Measurements from ENCODE around the gene WDR13. TPM values are rescaled to one million over a fixed set of nuclear protein-coding genes. Genes with fewer than 3 reads are reported as not detected.
A peak's percentile ranks its signal among the peaks of the same experiment; 100 is the strongest.

The WDR13 gene
- polyA plus RNA-seq, 1 of the 3 experiments (the other 2 are of a cell fraction): 101 TPM

GRCh38 chrX:48558271-48558670, 39.0 kb upstream of the WDR13 start:
- H3K4me2 ChIP-seq: no peak overlapping the region
- peaks cover 8% of the 10 kb centered on the region for H3F3A ChIP-seq (replicated peaks; ENCODE audit: insufficient read depth)
- H2AFZ ChIP-seq (ENCODE audit: low read depth): no peak overlapping the region
- WGBS (ENCODE audit: low lambda C conversion rate): 36% methylated on average over 4 of the region's 4 CpGs
- H3K27me3 ChIP-seq (ENCODE audit: insufficient read depth): no peaks in the 10 kb centered on the region; the same call in 1 of the 2 replicates
- TF ChIP-seq, protein P1, sequence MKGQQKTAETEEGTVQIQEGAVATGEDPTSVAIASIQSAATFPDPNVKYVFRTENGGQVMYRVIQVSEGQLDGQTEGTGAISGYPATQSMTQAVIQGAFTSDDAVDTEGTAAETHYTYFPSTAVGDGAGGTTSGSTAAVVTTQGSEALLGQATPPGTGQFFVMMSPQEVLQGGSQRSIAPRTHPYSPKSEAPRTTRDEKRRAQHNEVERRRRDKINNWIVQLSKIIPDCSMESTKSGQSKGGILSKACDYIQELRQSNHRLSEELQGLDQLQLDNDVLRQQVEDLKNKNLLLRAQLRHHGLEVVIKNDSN (IDR thresholded peaks at IDR 0.05; ENCODE audit: borderline replicate concordance, low read depth): no peak
- TF ChIP-seq CTCF (IDR thresholded peaks at IDR 0.05): no peak
- TF ChIP-seq PBX3 (IDR thresholded peaks at IDR 0.05): no peak
- no peak for TF ChIP-seq TEAD4 (IDR thresholded peaks at IDR 0.05; ENCODE audit: borderline replicate concordance, insufficient read depth)
- no peak for TF ChIP-seq TCF12 (IDR thresholded peaks at IDR 0.05)
- TF ChIP-seq JUND (IDR thresholded peaks at IDR 0.05): peak; percentile 21; the same call in 1 of the 2 replicates
- no peak for TF ChIP-seq SMC3 (IDR thresholded peaks at IDR 0.05; ENCODE audit: low read depth, low read length)
- no peak for TF ChIP-seq CHD2 (IDR thresholded peaks at IDR 0.05; ENCODE audit: low read length, partially characterized antibody)
- TF ChIP-seq, protein P2, sequence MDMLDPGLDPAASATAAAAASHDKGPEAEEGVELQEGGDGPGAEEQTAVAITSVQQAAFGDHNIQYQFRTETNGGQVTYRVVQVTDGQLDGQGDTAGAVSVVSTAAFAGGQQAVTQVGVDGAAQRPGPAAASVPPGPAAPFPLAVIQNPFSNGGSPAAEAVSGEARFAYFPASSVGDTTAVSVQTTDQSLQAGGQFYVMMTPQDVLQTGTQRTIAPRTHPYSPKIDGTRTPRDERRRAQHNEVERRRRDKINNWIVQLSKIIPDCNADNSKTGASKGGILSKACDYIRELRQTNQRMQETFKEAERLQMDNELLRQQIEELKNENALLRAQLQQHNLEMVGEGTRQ (IDR thresholded peaks at IDR 0.05; ENCODE audit: borderline replicate concordance, low read depth, low read length): no peak
- TF ChIP-seq RAD21 (IDR thresholded peaks at IDR 0.05; ENCODE audit: low read length): no peak
- peak; percentile 53; the same call in 1 of the 2 replicates for TF ChIP-seq FOSL2 (IDR thresholded peaks at IDR 0.05; ENCODE audit: borderline replicate concordance, low read depth)
- TF ChIP-seq POLR2AphosphoS5 (IDR thresholded peaks at IDR 0.05; ENCODE audit: low read depth, low read length): no peak
- TF ChIP-seq FOXM1 (IDR thresholded peaks at IDR 0.05; ENCODE audit: low read depth): no peak
- no peaks in the 10 kb centered on the region for H3K9me3 ChIP-seq
- no peak overlapping the region; a peak in 1 of 4 replicates for H3K27ac ChIP-seq (ENCODE audit: low read depth in 2 of 2, low read length in 1 of 2)
- no peak for DNase-seq
- no peaks in the 10 kb centered on the region for H3K9me2 ChIP-seq
- H4K20me1 ChIP-seq (ENCODE audit: insufficient read depth): no peaks in the 10 kb centered on the region
- no peaks in the 10 kb centered on the region for H3K4me1 ChIP-seq (ENCODE audit: control insufficient read depth in 1 of 2, insufficient read depth in 2 of 2, low read depth in 1 of 2, low read length in 1 of 2)
- no peak overlapping the region for H3K9ac ChIP-seq
- POLR2A ChIA-PET: no interaction called here
- H3K4me3 ChIP-seq (ENCODE audit: low read depth in 2 of 2, low read length in 1 of 2): no peak overlapping the region
- no peaks in the 10 kb centered on the region for H3K79me2 ChIP-seq (ENCODE audit: insufficient read depth)
- peaks cover 0 to 3% of the 10 kb centered on the region in 2 experiments for H3K36me3 ChIP-seq (replicated peaks in 1 of 2; ENCODE audit: control insufficient read depth in 1 of 2, insufficient read depth in 2 of 2, low read length in 1 of 2)
- CTCF ChIA-PET: no interaction called here

DNA sequence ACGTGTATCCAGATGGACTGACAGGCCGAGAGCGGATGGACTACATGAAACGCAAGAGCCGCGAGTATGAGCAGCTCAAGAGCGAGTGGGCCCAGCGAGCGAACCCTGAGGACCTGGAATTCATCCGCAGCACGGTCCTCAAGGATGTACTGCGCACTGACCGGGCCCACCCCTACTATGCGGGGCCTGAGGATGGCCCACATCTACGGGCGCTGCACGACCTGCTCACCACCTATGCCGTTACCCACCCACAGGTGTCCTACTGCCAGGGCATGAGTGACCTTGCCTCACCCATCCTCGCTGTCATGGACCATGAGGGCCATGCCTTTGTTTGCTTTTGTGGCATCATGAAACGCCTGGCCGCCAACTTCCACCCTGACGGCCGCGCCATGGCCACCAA, 37.7 kb upstream of the WDR13 start:
- Histone ChIP-seq H3K4me3 (ENCODE audit: low read depth in 2 of 2, low read length in 1 of 2) (no peak overlapping the region), H3K9ac (no peak overlapping the region), H4K20me1 (ENCODE audit: insufficient read depth) (no peaks in the 10 kb centered on the region), H3K9me3 (no peaks in the 10 kb centered on the region), H3K9me2 (no peaks in the 10 kb centered on the region), H3K4me2 (no peak overlapping the region), H3K36me3 (replicated peaks in 1 of 2; ENCODE audit: control insufficient read depth in 1 of 2, insufficient read depth in 2 of 2, low read length in 1 of 2) (peaks cover 0 to 3% of the 10 kb centered on the region in 2 experiments), H3K27ac (ENCODE audit: low read depth in 2 of 2, low read length in 1 of 2) (no peak overlapping the region), H3K79me2 (ENCODE audit: insufficient read depth) (no peaks in the 10 kb centered on the region), H3K4me1 (ENCODE audit: control insufficient read depth in 1 of 2, insufficient read depth in 2 of 2, low read depth in 1 of 2, low read length in 1 of 2) (no peaks in the 10 kb centered on the region), H3K27me3 (ENCODE audit: insufficient read depth) (no peaks in the 10 kb centered on the region; the same call in 1 of the 2 replicates), H2AFZ (ENCODE audit: low read depth) (no peak overlapping the region), H3F3A (replicated peaks; ENCODE audit: insufficient read depth) (peaks cover 7% of the 10 kb centered on the region)
- ChIA-PET POLR2A (no interaction called here), CTCF (no interaction called here)
- no peak for TF ChIP-seq RCOR1 (IDR thresholded peaks at IDR 0.05; ENCODE audit: low read length)
- no peak for TF ChIP-seq FOSL2 (IDR thresholded peaks at IDR 0.05; ENCODE audit: borderline replicate concordance, low read depth)
- no peak for TF ChIP-seq TAF1 (IDR thresholded peaks at IDR 0.05; ENCODE audit: borderline replicate concordance, low read depth, low read length)
- TF ChIP-seq RFX5 (IDR thresholded peaks at IDR 0.05; ENCODE audit: low read length): no peak
- TF ChIP-seq CHD2 (IDR thresholded peaks at IDR 0.05; ENCODE audit: low read length, partially characterized antibody): no peak
- TF ChIP-seq RAD21 (IDR thresholded peaks at IDR 0.05; ENCODE audit: low read length): no peak
- TF ChIP-seq MXI1 (IDR thresholded peaks at IDR 0.05; ENCODE audit: low read depth, low read length): no peak
- 74% methylated on average over 19 of the region's 24 CpGs for WGBS (ENCODE audit: low lambda C conversion rate)
- DNase-seq: no peak
